ENCODE measurements around the gene HLA-DMA. TPM values are rescaled to one million over a fixed set of nuclear protein-coding genes. Genes with fewer than 3 reads are reported as not detected.
"Not testable (repeated sequence)": the region's sequence is repeated elsewhere in the genome, so short reads cannot be mapped to it uniquely, and the experiment has no call there.

HLA-DMA gene
- total and polyA plus RNA-seq, 4 donors = 6.2 to 15.1 (median 8.9) TPM

DNA sequence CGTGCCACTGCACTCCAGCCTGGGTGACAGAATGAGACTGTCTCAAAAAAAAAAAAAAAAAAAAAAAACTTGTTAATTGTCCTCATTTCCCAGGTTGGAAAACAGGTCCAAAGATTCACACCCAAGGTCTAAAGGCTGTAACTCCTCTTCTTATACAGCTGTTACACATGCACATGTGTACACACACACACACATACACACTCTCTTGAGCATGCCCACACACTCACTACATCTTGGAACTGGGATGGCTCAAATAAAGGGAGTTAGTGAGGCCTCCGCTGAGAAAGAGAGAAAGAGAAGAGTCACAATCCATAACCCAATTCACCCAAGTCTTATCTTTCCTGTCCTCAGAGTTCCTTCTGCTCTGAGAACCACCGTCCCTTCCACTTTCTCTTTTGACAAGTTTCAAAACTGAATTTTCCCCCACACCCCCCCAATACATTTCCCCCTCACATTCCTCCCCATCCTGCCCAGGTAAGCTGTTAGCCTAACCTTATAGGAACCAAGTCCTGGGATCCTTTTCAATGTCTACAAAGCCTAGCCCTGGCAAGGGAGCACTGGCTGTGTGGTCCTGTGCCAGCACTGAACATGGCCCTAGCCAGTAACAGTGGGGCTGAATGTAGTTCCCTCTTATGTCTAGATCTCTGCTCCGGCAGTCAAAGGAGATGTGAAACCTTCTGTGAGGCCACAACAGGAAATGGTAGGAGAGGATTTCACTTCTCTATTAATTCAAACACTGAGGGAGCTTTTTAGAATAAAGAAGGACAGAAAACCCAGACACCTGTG, 8.8 kb downstream of the HLA-DMA start:
- peak overlapping the region; percentile 29 to 49 for H3K27ac ChIP-seq (ENCODE audit: low read depth in 1 of 2, low read length in 2 of 2)
- peak overlapping the region in 1 of 2 donors; percentile 25 for H3K9ac ChIP-seq (ENCODE audit: low read depth in 1 of 2, low read length in 2 of 2)
- TF ChIP-seq, protein P1, sequence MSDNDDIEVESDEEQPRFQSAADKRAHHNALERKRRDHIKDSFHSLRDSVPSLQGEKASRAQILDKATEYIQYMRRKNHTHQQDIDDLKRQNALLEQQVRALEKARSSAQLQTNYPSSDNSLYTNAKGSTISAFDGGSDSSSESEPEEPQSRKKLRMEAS (IDR thresholded peaks at IDR 0.05) = no peak
- peak; percentile 15 for TF ChIP-seq YY1 (IDR thresholded peaks at IDR 0.05)
- no peak for TF ChIP-seq GABPA (IDR thresholded peaks at IDR 0.05 in 1 of 2, conservative IDR thresholded peaks at IDR 0.05 in 1 of 2)
- no peak for DNase-seq (ENCODE audit: low spot score)
- H3K4me3 ChIP-seq (ENCODE audit: low read depth in 1 of 3, low read length in 3 of 3) = no peak overlapping the region
- no peaks in the 10 kb centered on the region for H3K36me3 ChIP-seq (ENCODE audit: control insufficient read depth in 4 of 4, insufficient read depth in 3 of 4, low read depth in 1 of 4, low read length in 3 of 4)
- WGBS = 80% methylated on average over 4 of the region's 4 CpGs
- H3K27me3 ChIP-seq (ENCODE audit: control insufficient read depth in 4 of 4, insufficient read depth in 4 of 4, low read length in 3 of 4) = no peaks in the 10 kb centered on the region
- H3K4me1 ChIP-seq (ENCODE audit: control insufficient read depth in 4 of 4, insufficient read depth in 4 of 4, low read length in 3 of 4) = peaks cover 0 to 8% (median 4%) of the 10 kb centered on the region in 4 donors
- H3K9me3 ChIP-seq (ENCODE audit: control insufficient read depth in 4 of 4, low read length in 3 of 4) = no peaks in the 10 kb centered on the region

DNA sequence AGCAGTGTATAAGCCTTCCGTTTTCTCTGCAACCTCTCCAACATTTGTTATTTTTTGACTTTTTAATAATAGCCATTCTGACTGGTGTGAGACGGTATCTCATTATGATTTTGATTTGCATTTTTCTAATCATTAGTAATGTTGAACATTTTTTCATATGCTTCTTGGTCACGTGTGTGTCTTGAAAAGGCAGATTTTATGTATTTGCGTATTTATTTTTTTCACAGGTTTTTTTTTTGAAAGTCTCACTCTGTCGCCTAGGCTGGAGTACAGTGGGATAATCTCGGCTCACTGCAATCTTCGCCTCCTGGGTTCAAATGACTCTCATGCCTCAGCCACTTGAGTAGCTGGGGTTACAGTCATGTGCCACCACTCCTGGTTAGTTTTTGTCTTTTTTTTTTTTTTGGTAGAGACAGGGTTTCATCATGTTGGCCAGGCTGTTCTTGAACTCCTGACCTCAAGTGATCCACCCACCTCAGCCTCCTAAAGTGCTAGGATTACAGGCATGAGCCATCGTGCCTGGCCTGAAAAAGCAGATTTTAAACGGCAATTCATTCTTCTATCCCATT, 10.3 kb downstream of the HLA-DMA start:
- H3K4me3 ChIP-seq (ENCODE audit: low read depth in 1 of 3, low read length in 3 of 3); H3K27ac ChIP-seq (ENCODE audit: low read depth in 1 of 2, low read length in 2 of 2); H3K4me1 ChIP-seq (ENCODE audit: control insufficient read depth in 4 of 4, insufficient read depth in 4 of 4, low read length in 3 of 4); H3K9me3 ChIP-seq (ENCODE audit: control insufficient read depth in 4 of 4, low read length in 3 of 4); H3K36me3 ChIP-seq (ENCODE audit: control insufficient read depth in 4 of 4, insufficient read depth in 3 of 4, low read depth in 1 of 4, low read length in 3 of 4); H3K9ac ChIP-seq (ENCODE audit: low read depth in 1 of 2, low read length in 2 of 2); DNase-seq (ENCODE audit: low spot score); H3K27me3 ChIP-seq (ENCODE audit: control insufficient read depth in 4 of 4, insufficient read depth in 4 of 4, low read length in 3 of 4): not testable (repeated sequence)
- WGBS = 89% methylated on average over 9 of the region's 9 CpGs

DNA sequence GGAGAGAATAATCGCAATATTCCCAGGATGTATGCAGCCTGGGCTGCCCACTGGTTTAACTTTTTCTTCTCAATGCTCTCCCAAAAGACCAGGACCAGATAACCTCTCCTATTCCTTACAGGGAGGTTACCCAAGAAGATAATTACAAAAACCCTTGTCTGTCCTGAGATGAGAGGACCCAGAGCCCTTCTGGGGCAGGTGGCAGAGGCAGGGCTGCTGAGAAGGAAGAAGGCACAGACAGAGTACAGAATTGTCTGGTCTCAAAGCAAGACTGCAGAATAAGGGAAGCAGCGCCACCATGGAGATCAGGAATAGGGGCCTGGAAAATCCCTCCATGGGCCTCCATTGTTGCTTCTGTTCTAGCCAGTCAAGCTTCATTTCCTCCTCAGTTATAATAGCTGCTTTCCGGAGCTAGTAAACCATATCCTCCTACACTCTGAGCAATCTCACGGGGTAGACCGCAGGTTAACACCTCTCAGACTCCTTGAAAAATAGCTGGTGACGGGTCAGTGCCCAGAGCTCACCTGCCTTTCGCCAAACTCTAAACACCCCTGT, 11.6 kb downstream of the HLA-DMA start:
- no peaks in the 10 kb centered on the region for H3K27me3 ChIP-seq (ENCODE audit: control insufficient read depth in 4 of 4, insufficient read depth in 4 of 4, low read length in 3 of 4)
- no peak overlapping the region for H3K4me3 ChIP-seq (ENCODE audit: low read depth in 1 of 3, low read length in 3 of 3)
- DNase-seq (ENCODE audit: low spot score) = no peak
- H3K9me3 ChIP-seq (ENCODE audit: control insufficient read depth in 4 of 4, low read length in 3 of 4) = no peaks in the 10 kb centered on the region
- H3K27ac ChIP-seq (ENCODE audit: low read depth in 1 of 2, low read length in 2 of 2) = peak overlapping the region; percentile 39 to 77
- no peak for TF ChIP-seq TAF1 (conservative IDR thresholded peaks at IDR 0.05)
- peak; percentile 13 for TF ChIP-seq YY1 (IDR thresholded peaks at IDR 0.05)
- 66% methylated on average over 7 of the region's 7 CpGs for WGBS
- H3K4me1 ChIP-seq (ENCODE audit: control insufficient read depth in 4 of 4, insufficient read depth in 4 of 4, low read length in 3 of 4) = peaks cover 0 to 8% (median 4%) of the 10 kb centered on the region in 4 donors
- no peaks in the 10 kb centered on the region for H3K36me3 ChIP-seq (ENCODE audit: control insufficient read depth in 4 of 4, insufficient read depth in 3 of 4, low read depth in 1 of 4, low read length in 3 of 4)
- H3K9ac ChIP-seq (ENCODE audit: low read depth in 1 of 2, low read length in 2 of 2) = no peak overlapping the region

DNA sequence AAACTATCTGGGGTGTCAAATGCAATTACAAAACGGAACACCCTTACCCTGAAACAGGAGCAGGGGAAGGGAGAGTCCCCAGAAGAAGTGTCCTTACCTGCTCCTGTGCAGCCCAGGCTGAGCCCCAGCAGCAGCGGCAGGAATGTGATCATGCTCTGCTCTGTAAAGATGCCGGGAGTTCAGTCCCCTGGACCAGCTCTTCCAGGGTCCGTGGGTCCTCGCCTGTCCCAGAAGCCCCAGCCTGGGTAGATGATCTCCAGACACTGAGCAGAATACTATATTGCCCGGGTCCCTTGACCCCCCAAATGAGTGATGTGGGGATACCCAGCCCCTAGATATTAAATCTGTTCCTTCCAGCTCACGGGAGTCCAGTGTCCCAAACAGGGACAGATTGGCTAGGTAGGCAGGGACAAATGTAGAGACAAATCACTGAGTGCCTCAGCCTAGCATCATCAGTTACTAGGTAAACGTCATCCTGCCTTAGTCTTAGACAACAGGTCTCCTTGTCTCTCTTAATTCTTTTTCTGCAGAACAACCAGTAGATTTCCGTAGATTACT, 12.2 kb downstream of the HLA-DMA start, which contains the start of gene HLA-DMB:
HLA-DMB (minus strand) TSS at position 373 of the 558 bp plus-strand sequence; CDS start at position 152, 221 bp downstream.
- WGBS = 10% methylated on average over 9 of the region's 9 CpGs
- H3K36me3 ChIP-seq (ENCODE audit: control insufficient read depth in 4 of 4, insufficient read depth in 3 of 4, low read depth in 1 of 4, low read length in 3 of 4) = no peaks in the 10 kb centered on the region
- H3K4me3 ChIP-seq (ENCODE audit: low read depth in 1 of 3, low read length in 3 of 3) = peak within 1 kb of the TSS in 2 of 3 donors; percentile 25 to 40
- no peak for DNase-seq (ENCODE audit: low spot score)
- H3K9me3 ChIP-seq (ENCODE audit: control insufficient read depth in 4 of 4, low read length in 3 of 4) = no peaks in the 10 kb centered on the region
- no peaks in the 10 kb centered on the region for H3K27me3 ChIP-seq (ENCODE audit: control insufficient read depth in 4 of 4, insufficient read depth in 4 of 4, low read length in 3 of 4)
- peaks cover 0 to 8% (median 4%) of the 10 kb centered on the region in 4 donors for H3K4me1 ChIP-seq (ENCODE audit: control insufficient read depth in 4 of 4, insufficient read depth in 4 of 4, low read length in 3 of 4)
- peak within 1 kb of the TSS; percentile 8 to 55 for H3K9ac ChIP-seq (ENCODE audit: low read depth in 1 of 2, low read length in 2 of 2)
- peak within 1 kb of the TSS; percentile 39 to 77 for H3K27ac ChIP-seq (ENCODE audit: low read depth in 1 of 2, low read length in 2 of 2)
- TF ChIP-seq EGR1 (IDR thresholded peaks at IDR 0.05; ENCODE audit: low read depth in 2 of 2) (no peak), JUND (IDR thresholded peaks at IDR 0.05) (no peak), SP1 (IDR thresholded peaks at IDR 0.05) (no peak), HNF4A (conservative IDR thresholded peaks at IDR 0.05) (no peak), YY1 (IDR thresholded peaks at IDR 0.05) (no peak), HNF4G (IDR thresholded peaks at IDR 0.05) (no peak), FOXA1 (IDR thresholded peaks at IDR 0.05) (no peak), TAF1 (conservative IDR thresholded peaks at IDR 0.05) (no peak), RXRA (IDR thresholded peaks at IDR 0.05) (no peak), NR2F2 (IDR thresholded peaks at IDR 0.05) (no peak), RAD21 (IDR thresholded peaks at IDR 0.05) (no peak), GABPA (IDR thresholded peaks at IDR 0.05 in 1 of 2, conservative IDR thresholded peaks at IDR 0.05 in 1 of 2) (no peak), FOXA2 (IDR thresholded peaks at IDR 0.05) (no peak)
- TF ChIP-seq, protein P2, sequence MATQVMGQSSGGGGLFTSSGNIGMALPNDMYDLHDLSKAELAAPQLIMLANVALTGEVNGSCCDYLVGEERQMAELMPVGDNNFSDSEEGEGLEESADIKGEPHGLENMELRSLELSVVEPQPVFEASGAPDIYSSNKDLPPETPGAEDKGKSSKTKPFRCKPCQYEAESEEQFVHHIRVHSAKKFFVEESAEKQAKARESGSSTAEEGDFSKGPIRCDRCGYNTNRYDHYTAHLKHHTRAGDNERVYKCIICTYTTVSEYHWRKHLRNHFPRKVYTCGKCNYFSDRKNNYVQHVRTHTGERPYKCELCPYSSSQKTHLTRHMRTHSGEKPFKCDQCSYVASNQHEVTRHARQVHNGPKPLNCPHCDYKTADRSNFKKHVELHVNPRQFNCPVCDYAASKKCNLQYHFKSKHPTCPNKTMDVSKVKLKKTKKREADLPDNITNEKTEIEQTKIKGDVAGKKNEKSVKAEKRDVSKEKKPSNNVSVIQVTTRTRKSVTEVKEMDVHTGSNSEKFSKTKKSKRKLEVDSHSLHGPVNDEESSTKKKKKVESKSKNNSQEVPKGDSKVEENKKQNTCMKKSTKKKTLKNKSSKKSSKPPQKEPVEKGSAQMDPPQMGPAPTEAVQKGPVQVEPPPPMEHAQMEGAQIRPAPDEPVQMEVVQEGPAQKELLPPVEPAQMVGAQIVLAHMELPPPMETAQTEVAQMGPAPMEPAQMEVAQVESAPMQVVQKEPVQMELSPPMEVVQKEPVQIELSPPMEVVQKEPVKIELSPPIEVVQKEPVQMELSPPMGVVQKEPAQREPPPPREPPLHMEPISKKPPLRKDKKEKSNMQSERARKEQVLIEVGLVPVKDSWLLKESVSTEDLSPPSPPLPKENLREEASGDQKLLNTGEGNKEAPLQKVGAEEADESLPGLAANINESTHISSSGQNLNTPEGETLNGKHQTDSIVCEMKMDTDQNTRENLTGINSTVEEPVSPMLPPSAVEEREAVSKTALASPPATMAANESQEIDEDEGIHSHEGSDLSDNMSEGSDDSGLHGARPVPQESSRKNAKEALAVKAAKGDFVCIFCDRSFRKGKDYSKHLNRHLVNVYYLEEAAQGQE (IDR thresholded peaks at IDR 0.05) = no peak
- TF ChIP-seq, protein P3, sequence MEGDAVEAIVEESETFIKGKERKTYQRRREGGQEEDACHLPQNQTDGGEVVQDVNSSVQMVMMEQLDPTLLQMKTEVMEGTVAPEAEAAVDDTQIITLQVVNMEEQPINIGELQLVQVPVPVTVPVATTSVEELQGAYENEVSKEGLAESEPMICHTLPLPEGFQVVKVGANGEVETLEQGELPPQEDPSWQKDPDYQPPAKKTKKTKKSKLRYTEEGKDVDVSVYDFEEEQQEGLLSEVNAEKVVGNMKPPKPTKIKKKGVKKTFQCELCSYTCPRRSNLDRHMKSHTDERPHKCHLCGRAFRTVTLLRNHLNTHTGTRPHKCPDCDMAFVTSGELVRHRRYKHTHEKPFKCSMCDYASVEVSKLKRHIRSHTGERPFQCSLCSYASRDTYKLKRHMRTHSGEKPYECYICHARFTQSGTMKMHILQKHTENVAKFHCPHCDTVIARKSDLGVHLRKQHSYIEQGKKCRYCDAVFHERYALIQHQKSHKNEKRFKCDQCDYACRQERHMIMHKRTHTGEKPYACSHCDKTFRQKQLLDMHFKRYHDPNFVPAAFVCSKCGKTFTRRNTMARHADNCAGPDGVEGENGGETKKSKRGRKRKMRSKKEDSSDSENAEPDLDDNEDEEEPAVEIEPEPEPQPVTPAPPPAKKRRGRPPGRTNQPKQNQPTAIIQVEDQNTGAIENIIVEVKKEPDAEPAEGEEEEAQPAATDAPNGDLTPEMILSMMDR (IDR thresholded peaks at IDR 0.05; ENCODE audit: low read depth, low read length, missing input control) = no peak

Measured in liver (tissue), 9 donors.